GM23338 (cell line): ENCODE data around the gene SYNDIG1.

Source experiments
- CREB1 ChIP-seq: fragments of 250-450 bp; sonication (Bioruptor Pico); IDR thresholded peaks from 2 replicates; pipeline ENCODE4 v1.5.0; 2020; ENCODE audit warnings: low read depth, mild to moderate bottlenecking, moderate library complexity
- CTCF ChIP-seq, 2 experiments: fragments of 200-600 bp in 1 of 2; sonication (generic) in 1 of 2; conservative IDR thresholded peaks; 2 replicates each; pipeline versions ENCODE4 v1.5.1 to v1.6.1; 2016 to 2017; ENCODE audit warnings: antibody characterized with exemption in 2 of 2, low read depth in 2 of 2, mild to moderate bottlenecking in 2 of 2, moderate library complexity in 1 of 2
- ETS1 ChIP-seq: IDR thresholded peaks from 2 replicates; pipeline ENCODE4 v1.6.1; 2016; ENCODE audit warnings: antibody characterized with exemption
- EZH2 ChIP-seq: fragments of 200-600 bp; sonication (generic); IDR thresholded peaks from one replicate; pipeline ENCODE4 v1.8.0; 2017; ENCODE audit warnings: antibody characterized with exemption, mild to moderate bottlenecking, low read depth; ENCODE audit not compliant: unreplicated experiment
- EZH2phosphoT487 ChIP-seq: fragments of 200-600 bp; sonication (generic); IDR thresholded peaks from one replicate; pipeline ENCODE4 v1.8.1; 2018; ENCODE audit warnings: antibody characterized with exemption; ENCODE audit not compliant: unreplicated experiment
- JUNB ChIP-seq: IDR thresholded peaks from one replicate; pipeline ENCODE4 v1.6.1; 2016; ENCODE audit warnings: antibody characterized with exemption; ENCODE audit not compliant: unreplicated experiment
- POLR2AphosphoS5 ChIP-seq: IDR thresholded peaks from 2 replicates; pipeline ENCODE4 v1.6.1; 2016; ENCODE audit warnings: antibody characterized with exemption, low read depth
- REST ChIP-seq: IDR thresholded peaks from one replicate; pipeline ENCODE4 v1.6.1; 2018; ENCODE audit warnings: antibody characterized with exemption; ENCODE audit not compliant: unreplicated experiment
- STAT1 ChIP-seq: IDR thresholded peaks from one replicate; pipeline ENCODE4 v1.6.1; 2016; ENCODE audit warnings: antibody characterized with exemption; ENCODE audit not compliant: unreplicated experiment

- no peak for TF ChIP-seq CTCF (conservative IDR thresholded peaks at IDR 0.05; ENCODE audit: low read depth in 2 of 2)
- no peak for TF ChIP-seq CREB1 (CRISPR knock-in tag)
- no peak for TF ChIP-seq EZH2
- no peak for TF ChIP-seq POLR2AphosphoS5
- no peak for TF ChIP-seq REST
- no peak for TF ChIP-seq ETS1
- no peak for TF ChIP-seq STAT1
- TF ChIP-seq EZH2phosphoT487: no peak
- no peak for TF ChIP-seq JUNB
These were observed 210.1 kb downstream of the SYNDIG1 start for GRCh38 chr20:24679448-24680047.
